SK-N-MC (cell line): Measurements from ENCODE around the gene CPA5.

Experiments used
- EZH2 ChIP-seq: fragments of 200-600 bp; sonication (generic); IDR thresholded peaks from one replicate; pipeline ENCODE4 v1.6.1; 2017; ENCODE audit warnings: antibody characterized with exemption
- POLR2AphosphoS5 ChIP-seq: IDR thresholded peaks from 2 replicates; pipeline ENCODE4 v1.6.1; 2012; ENCODE audit warnings: mild to moderate bottlenecking, low read depth, low read length, borderline replicate concordance

GRCh38 chr7:130345725-130346124 lies 1.1 kb downstream of the CPA5 start:
- no peak for TF ChIP-seq POLR2AphosphoS5
- TF ChIP-seq EZH2, result no peak
